GM12801 (cell line): ENCODE measurements around the gene VAV2.

Experiments
- CTCF ChIP-seq: IDR thresholded peaks from one replicate; pipeline ENCODE4 v1.5.1; 2011; ENCODE audit warnings: control low read depth; ENCODE audit not compliant: insufficient read length; ENCODE audit errors: extremely low read depth

Gene VAV2

DNA sequence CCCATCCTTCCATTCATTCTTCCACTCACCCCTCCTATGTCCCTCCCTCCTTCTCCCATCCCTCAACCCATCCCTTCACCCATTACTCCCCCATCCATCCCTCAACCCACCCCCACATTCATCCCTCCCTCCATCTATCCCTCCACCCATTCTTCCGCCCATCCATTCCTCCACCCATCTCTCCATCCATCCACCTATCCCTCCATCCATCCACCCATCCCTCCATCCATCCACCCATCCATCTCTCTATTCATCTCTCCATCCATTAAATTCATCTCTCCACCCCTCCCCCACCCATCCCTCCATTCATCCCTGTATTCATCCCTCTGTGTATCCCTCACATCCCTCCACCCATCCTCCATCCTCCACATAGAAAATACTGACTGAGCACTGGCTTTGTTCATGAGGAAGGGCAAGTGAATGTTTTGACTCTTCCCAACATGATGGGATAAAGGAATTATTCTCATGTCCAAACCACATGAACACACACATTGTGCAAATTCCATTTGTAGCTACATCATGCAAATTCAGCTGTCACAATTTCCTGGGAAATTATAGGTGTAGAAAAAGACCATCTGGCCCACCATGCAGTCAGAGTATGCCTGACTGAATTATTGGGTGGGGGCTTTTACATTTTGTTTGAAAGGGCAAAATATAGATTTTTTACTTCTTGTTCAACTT is 6.9 kb upstream of the VAV2 start:
- no peak for TF ChIP-seq CTCF

DNA sequence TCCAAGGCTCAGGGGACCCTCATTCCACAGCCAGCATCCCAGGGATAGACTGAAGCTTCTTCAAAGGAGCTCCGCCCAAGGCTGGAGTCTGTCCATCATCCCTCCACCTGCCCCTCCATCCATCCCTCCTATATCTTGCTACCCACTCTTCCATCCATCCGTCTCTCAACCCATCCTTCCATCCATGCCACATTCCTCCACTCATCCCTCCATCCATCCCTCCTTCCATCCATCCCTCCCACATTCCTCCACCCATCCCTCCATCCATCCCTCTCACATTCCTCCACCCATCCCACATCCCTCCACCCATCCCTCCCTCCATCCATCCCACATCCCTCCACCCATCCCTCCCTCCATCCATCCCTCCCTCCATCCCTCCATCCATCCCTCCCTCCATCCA is 5.5 kb upstream of the VAV2 start:
- TF ChIP-seq CTCF: no peak

DNA sequence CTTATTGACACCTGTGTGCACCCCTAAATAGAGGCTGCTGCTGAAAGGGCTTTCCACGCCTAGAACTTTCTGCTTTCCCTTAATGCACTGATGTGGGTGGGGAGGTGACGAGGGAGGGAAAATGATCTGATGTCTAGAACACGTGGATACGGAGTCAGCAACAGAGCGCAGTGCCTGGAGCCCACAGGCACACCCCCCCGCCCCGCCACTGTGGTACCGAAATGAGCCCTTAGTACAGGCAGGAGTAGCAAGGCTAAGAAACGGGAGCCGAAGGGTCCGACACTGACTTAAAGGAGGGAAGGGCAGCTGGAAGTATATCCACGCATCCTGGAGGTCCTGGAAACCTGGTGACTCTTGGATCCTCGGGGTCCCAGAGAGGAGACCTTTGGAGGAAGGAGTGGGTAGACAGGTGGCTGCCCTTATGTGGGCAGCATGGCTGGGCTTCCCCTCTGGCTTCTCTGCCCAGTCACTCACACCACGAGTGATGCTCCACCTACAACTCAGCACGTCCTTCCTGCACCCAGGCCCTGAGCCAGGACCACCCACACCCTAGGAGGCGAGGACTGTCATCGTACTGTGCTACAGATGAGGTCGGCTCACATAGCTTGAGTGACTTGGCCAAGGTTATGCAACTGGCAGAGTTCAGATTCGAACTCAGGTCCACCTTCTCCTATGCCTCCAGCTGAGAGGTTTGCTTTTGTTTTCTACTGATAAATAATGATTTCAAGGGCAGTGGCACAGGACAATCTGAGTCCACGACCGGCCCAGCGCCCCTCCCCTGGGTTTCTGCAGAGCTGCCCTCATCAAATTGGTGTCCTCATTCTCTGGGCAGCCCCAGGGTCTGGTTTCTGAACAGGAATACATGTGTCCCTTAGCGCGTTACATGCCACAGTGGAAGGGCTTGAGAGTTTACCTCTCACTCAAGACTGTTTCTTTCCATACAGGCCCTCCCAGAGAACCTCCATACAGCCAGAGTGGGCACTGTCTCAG is 4.7 kb upstream of the VAV2 start:
- TF ChIP-seq CTCF: no peak

- TF ChIP-seq CTCF: no peak
Measured at GRCh38 chr9:133995012-133995896, 3.1 kb upstream of the VAV2 start.

GRCh38 chr9:133994353-133995011 is 2.4 kb upstream of the VAV2 start:
- peak; percentile 33 for TF ChIP-seq CTCF

DNA sequence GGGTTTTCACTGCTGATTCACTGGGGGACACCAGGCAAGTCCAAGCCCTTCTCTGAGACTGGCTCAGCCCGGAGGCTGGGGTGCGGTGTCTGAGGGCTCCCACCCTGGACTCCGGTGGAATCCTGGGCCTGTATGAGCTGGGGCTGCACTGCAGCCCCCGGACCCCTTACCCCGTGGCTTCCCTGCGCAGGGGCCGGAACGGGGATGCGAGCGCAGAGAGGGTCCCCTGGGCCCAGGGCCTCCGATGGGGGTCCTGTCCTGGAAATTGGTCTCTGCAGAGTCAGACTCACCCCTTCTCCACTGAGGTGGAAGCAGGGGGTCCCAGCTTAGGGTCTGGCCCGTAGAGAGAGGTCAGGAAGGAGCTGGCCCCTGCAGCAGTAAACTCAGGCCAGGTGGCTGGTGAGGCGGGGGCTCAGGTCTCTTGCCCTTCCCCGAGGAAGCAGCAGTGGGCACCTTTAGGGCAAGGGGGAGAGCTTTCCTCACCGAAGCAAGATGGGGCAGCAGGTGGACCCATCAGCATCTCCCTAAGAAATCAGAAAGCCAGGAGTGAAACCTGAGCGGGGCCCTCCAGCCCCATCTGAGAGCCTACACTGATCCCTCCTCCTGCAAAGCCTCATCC is 1.6 kb upstream of the VAV2 start:
- no peak for TF ChIP-seq CTCF
